ENCODE results near the gene POLR1D. TPM values are rescaled to one million over a fixed set of nuclear protein-coding genes. Genes with fewer than 3 reads are reported as not detected.

POLR1D gene
- total RNA-seq, 1 donor from 2014 or later: 153 TPM

- H3K27ac Mint-ChIP-seq: no peak overlapping the region
- H3K4me3 Mint-ChIP-seq (ENCODE audit: low read depth): no peak overlapping the region
- H3K27me3 Mint-ChIP-seq: no peaks in the 10 kb centered on the region
- H3K4me1 Mint-ChIP-seq (ENCODE audit: low read depth): no peaks in the 10 kb centered on the region
- no peaks in the 10 kb centered on the region for H3K9me3 Mint-ChIP-seq (ENCODE audit: low read depth)
- no peak for TF ChIP-seq CTCF (IDR thresholded peaks at IDR 0.05; ENCODE audit: unreplicated experiment)
- H3K36me3 Mint-ChIP-seq (ENCODE audit: insufficient read depth): peaks cover 1% of the 10 kb centered on the region
- DNase-seq (ENCODE audit: low spot score, unreplicated experiment): no peak
These were observed 28.4 kb upstream of the POLR1D start for GRCh38 chr13:27593267-27593666.

- no peaks in the 10 kb centered on the region for H3K9me3 Mint-ChIP-seq (ENCODE audit: low read depth)
- DNase-seq (ENCODE audit: low spot score, unreplicated experiment): no peak
- no peaks in the 10 kb centered on the region for H3K27me3 Mint-ChIP-seq
- no peak overlapping the region for H3K27ac Mint-ChIP-seq
- TF ChIP-seq CTCF (IDR thresholded peaks at IDR 0.05; ENCODE audit: unreplicated experiment): no peak
- H3K4me1 Mint-ChIP-seq (ENCODE audit: low read depth): peaks cover 10% of the 10 kb centered on the region
- no peak overlapping the region for H3K4me3 Mint-ChIP-seq (ENCODE audit: low read depth)
- H3K36me3 Mint-ChIP-seq (ENCODE audit: insufficient read depth): no peaks in the 10 kb centered on the region
These were observed 26.5 kb upstream of the POLR1D start for GRCh38 chr13:27595055-27595811.

DNA sequence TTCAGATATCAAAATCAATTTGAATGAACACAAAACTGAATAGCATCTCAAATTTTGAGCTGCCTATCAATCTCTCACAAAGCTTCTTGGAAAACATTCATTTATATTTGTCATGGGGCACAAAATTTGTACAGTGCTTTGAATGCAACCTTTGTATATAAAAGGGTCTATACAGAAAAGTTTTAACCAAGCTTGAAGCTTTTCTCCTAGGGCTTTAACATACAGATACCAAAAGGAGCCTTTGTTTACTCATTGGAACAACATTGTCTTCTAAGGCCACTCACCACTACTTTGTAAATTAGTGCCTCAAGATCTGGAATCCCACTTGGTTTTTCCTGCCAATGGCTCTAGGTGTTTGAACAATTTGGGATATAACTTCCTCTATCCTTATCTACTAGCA is 22.6 kb upstream of the POLR1D start:
- H3K36me3 Mint-ChIP-seq (ENCODE audit: insufficient read depth): no peaks in the 10 kb centered on the region
- no peak overlapping the region for H3K27ac Mint-ChIP-seq
- TF ChIP-seq CTCF (IDR thresholded peaks at IDR 0.05; ENCODE audit: unreplicated experiment): no peak
- no peaks in the 10 kb centered on the region for H3K9me3 Mint-ChIP-seq (ENCODE audit: low read depth)
- H3K27me3 Mint-ChIP-seq: no peaks in the 10 kb centered on the region
- no peak overlapping the region for H3K4me3 Mint-ChIP-seq (ENCODE audit: low read depth)
- DNase-seq (ENCODE audit: low spot score, unreplicated experiment): no peak
- peaks cover 21% of the 10 kb centered on the region for H3K4me1 Mint-ChIP-seq (ENCODE audit: low read depth)

DNA sequence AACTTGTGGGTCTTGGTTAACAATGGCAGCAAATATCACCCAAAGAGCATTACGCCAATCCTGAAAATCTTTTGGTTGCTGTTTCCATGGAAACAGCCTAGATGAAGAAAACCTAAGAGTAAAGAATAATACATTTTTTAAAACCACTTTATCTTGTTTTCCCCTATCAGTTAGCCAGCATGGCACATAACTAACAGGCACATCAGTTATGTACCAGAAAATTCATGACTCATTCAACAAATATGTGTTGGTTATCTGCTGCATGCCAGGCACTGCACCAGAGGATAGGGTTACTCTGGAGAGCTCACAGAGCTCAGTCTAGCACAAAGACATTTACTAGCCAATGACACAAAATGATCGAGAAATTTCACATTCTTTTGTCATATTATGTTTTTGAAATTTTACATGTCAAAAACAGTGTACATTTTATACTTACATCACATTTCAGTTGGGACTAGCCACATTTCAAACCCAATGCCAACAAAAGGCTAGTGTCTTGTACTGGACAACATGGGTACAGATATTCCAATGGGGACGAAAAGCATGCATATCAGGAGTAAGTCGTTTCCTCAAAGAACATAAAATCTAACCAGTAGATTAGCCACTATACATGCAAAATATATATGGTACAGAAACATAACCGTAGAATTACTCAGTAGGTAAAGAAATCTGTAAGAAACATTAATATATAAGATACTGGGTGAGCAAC is 21.7 kb upstream of the POLR1D start:
- peaks cover 27% of the 10 kb centered on the region for H3K4me1 Mint-ChIP-seq (ENCODE audit: low read depth)
- peak overlapping the region; percentile 57 for H3K27ac Mint-ChIP-seq
- no peaks in the 10 kb centered on the region for H3K9me3 Mint-ChIP-seq (ENCODE audit: low read depth)
- H3K4me3 Mint-ChIP-seq (ENCODE audit: low read depth): no peak overlapping the region
- no peak for DNase-seq (ENCODE audit: low spot score, unreplicated experiment)
- H3K27me3 Mint-ChIP-seq: no peaks in the 10 kb centered on the region
- no peaks in the 10 kb centered on the region for H3K36me3 Mint-ChIP-seq (ENCODE audit: insufficient read depth)
- no peak for TF ChIP-seq CTCF (IDR thresholded peaks at IDR 0.05; ENCODE audit: unreplicated experiment)

DNA sequence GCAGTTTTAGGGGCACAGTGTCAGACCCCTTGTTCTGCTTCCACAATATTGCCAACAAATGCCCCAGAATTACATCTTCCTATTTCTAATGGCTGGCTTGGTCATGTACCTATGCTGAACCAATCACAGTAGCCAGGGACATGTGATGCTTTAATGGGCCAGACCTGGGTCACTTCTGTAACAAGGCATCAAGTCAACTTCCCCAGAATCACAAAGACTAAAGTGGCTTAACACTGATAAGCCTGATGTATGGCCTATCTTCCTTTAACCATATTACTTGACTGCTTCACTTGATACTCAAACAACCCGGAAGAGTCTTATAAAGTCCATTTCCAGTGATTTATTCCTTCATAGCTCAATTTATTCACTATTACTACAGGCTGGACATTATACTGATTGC is 21.0 kb upstream of the POLR1D start:
- no peak overlapping the region for H3K4me3 Mint-ChIP-seq (ENCODE audit: low read depth)
- no peak overlapping the region for H3K27ac Mint-ChIP-seq
- H3K9me3 Mint-ChIP-seq (ENCODE audit: low read depth): no peaks in the 10 kb centered on the region
- TF ChIP-seq CTCF (IDR thresholded peaks at IDR 0.05; ENCODE audit: unreplicated experiment): no peak
- peaks cover 34% of the 10 kb centered on the region for H3K4me1 Mint-ChIP-seq (ENCODE audit: low read depth)
- H3K27me3 Mint-ChIP-seq: no peaks in the 10 kb centered on the region
- no peak for DNase-seq (ENCODE audit: low spot score, unreplicated experiment)
- no peaks in the 10 kb centered on the region for H3K36me3 Mint-ChIP-seq (ENCODE audit: insufficient read depth)
